ENCODE results near the gene TGFB1. TPM values are rescaled to one million over a fixed set of nuclear protein-coding genes. Genes with fewer than 3 reads are reported as not detected.

The TGFB1 gene
- total and polyA plus RNA-seq, 2 of the 13 experiments (the other 11 are each of a cell fraction or from before 2014, with no cell fraction given), result 4.1 to 5.4 TPM

DNA sequence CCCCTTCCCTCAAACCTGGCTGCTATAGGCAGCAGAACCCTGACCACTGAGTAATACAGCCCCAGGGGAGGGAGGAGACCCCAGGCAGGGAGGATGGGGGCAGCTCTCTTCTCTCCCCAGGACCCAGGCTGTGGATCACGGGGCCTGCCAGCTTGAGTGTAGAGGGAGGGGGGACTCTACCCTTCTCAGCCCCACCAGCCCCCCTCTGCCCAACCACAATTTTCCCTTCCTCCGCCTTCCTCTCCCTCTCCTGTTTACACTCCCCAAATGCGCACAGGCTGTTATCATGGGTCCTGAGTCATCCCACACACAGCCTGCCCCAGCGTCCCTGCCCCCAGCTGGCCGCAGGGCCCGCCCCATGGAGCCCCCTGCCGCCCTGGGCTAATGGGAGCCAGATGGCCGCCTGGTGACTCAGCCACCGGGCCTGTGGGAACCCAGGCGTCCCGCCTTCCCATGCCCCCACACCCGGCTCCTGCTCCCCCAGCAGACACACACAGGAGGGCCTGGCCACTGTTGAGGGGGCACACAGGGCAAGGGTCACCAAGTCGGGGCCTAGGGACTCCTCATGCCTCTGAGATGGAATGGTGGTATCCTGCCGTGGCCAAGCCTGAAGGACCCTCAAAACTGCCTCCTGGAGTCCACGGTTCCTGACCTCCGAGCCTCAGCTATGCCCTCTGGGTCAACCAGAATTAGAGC lies 30.1 kb downstream of the TGFB1 start (continued):
- TF ChIP-seq, protein P1, sequence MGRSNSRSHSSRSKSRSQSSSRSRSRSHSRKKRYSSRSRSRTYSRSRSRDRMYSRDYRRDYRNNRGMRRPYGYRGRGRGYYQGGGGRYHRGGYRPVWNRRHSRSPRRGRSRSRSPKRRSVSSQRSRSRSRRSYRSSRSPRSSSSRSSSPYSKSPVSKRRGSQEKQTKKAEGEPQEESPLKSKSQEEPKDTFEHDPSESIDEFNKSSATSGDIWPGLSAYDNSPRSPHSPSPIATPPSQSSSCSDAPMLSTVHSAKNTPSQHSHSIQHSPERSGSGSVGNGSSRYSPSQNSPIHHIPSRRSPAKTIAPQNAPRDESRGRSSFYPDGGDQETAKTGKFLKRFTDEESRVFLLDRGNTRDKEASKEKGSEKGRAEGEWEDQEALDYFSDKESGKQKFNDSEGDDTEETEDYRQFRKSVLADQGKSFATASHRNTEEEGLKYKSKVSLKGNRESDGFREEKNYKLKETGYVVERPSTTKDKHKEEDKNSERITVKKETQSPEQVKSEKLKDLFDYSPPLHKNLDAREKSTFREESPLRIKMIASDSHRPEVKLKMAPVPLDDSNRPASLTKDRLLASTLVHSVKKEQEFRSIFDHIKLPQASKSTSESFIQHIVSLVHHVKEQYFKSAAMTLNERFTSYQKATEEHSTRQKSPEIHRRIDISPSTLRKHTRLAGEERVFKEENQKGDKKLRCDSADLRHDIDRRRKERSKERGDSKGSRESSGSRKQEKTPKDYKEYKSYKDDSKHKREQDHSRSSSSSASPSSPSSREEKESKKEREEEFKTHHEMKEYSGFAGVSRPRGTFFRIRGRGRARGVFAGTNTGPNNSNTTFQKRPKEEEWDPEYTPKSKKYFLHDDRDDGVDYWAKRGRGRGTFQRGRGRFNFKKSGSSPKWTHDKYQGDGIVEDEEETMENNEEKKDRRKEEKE (IDR thresholded peaks at IDR 0.05), result no peak
- TF ChIP-seq PTBP1 (IDR thresholded peaks at IDR 0.05; ENCODE audit: low read depth, low read length, poor library complexity, severe bottlenecking) (no peak), CENPX (CRISPR knock-in tag; IDR thresholded peaks at IDR 0.05) (no peak), PLRG1 (conservative IDR thresholded peaks at IDR 0.05) (no peak), SRSF9 (IDR thresholded peaks at IDR 0.05; ENCODE audit: borderline replicate concordance, insufficient read depth, low read depth, low read length, poor library complexity, severe bottlenecking) (no peak), ISL2 (CRISPR knock-in tag; IDR thresholded peaks at IDR 0.05) (no peak), SMYD3 (CRISPR knock-in tag; IDR thresholded peaks at IDR 0.05) (no peak), ZNF563 (CRISPR knock-in tag; IDR thresholded peaks at IDR 0.05) (no peak), ZNF546 (CRISPR knock-in tag; conservative IDR thresholded peaks at IDR 0.05) (no peak), HOXD1 (CRISPR knock-in tag; IDR thresholded peaks at IDR 0.05) (no peak), EP300 (IDR thresholded peaks at IDR 0.05; ENCODE audit: low read depth in 2 of 2, low read length in 2 of 2) (peak in 1 of 2 experiments; percentile 69; a peak in 3 of 4 replicates), EP300 (CRISPR knock-in tag; IDR thresholded peaks at IDR 0.05; ENCODE audit: borderline replicate concordance) (peak; percentile 80; the same call in 1 of the 2 replicates), RBM22 (optimal IDR thresholded peaks at IDR 0.05; ENCODE audit: low read length) (no peak), ZNF326 (CRISPR knock-in tag; IDR thresholded peaks at IDR 0.05; ENCODE audit: borderline replicate concordance) (no peak), HMG20B (CRISPR knock-in tag; conservative IDR thresholded peaks at IDR 0.05) (0 out of 2 replicates have a peak, but pooled peaks have one; percentile 49), ZKSCAN8 (CRISPR knock-in tag; IDR thresholded peaks at IDR 0.05; ENCODE audit: borderline replicate concordance) (no peak), ATM (IDR thresholded peaks at IDR 0.05; ENCODE audit: borderline replicate concordance) (no peak), PHF21A (CRISPR knock-in tag; IDR thresholded peaks at IDR 0.05) (peak; percentile 87)
- TF ChIP-seq, protein P2, sequence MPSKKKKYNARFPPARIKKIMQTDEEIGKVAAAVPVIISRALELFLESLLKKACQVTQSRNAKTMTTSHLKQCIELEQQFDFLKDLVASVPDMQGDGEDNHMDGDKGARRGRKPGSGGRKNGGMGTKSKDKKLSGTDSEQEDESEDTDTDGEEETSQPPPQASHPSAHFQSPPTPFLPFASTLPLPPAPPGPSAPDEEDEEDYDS (CRISPR knock-in tag; IDR thresholded peaks at IDR 0.05), result no peak
- TF ChIP-seq, protein P3, sequence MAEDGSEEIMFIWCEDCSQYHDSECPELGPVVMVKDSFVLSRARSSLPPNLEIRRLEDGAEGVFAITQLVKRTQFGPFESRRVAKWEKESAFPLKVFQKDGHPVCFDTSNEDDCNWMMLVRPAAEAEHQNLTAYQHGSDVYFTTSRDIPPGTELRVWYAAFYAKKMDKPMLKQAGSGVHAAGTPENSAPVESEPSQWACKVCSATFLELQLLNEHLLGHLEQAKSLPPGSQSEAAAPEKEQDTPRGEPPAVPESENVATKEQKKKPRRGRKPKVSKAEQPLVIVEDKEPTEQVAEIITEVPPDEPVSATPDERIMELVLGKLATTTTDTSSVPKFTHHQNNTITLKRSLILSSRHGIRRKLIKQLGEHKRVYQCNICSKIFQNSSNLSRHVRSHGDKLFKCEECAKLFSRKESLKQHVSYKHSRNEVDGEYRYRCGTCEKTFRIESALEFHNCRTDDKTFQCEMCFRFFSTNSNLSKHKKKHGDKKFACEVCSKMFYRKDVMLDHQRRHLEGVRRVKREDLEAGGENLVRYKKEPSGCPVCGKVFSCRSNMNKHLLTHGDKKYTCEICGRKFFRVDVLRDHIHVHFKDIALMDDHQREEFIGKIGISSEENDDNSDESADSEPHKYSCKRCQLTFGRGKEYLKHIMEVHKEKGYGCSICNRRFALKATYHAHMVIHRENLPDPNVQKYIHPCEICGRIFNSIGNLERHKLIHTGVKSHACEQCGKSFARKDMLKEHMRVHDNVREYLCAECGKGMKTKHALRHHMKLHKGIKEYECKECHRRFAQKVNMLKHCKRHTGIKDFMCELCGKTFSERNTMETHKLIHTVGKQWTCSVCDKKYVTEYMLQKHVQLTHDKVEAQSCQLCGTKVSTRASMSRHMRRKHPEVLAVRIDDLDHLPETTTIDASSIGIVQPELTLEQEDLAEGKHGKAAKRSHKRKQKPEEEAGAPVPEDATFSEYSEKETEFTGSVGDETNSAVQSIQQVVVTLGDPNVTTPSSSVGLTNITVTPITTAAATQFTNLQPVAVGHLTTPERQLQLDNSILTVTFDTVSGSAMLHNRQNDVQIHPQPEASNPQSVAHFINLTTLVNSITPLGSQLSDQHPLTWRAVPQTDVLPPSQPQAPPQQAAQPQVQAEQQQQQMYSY (CRISPR knock-in tag; IDR thresholded peaks at IDR 0.05), result no peak
- TF ChIP-seq, protein P4, sequence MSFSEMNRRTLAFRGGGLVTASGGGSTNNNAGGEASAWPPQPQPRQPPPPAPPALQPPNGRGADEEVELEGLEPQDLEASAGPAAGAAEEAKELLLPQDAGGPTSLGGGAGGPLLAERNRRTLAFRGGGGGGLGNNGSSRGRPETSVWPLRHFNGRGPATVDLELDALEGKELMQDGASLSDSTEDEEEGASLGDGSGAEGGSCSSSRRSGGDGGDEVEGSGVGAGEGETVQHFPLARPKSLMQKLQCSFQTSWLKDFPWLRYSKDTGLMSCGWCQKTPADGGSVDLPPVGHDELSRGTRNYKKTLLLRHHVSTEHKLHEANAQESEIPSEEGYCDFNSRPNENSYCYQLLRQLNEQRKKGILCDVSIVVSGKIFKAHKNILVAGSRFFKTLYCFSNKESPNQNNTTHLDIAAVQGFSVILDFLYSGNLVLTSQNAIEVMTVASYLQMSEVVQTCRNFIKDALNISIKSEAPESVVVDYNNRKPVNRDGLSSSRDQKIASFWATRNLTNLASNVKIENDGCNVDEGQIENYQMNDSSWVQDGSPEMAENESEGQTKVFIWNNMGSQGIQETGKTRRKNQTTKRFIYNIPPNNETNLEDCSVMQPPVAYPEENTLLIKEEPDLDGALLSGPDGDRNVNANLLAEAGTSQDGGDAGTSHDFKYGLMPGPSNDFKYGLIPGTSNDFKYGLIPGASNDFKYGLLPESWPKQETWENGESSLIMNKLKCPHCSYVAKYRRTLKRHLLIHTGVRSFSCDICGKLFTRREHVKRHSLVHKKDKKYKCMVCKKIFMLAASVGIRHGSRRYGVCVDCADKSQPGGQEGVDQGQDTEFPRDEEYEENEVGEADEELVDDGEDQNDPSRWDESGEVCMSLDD (CRISPR knock-in tag; IDR thresholded peaks at IDR 0.05; ENCODE audit: borderline replicate concordance), result no peak

All from HepG2 (cell line).